H9 (cell line): ENCODE measurements around the gene MAML3. TPM values are rescaled to one million over a fixed set of nuclear protein-coding genes. Genes with fewer than 3 reads are reported as not detected.

Source experiments
- DNase-seq: peaks from one replicate; pipeline ENCODE4 v3.0.0-alpha.2; 2017
- H2AFZ ChIP-seq: one replicate; pipeline ENCODE4 v1.6.1; 2013; ENCODE audit warnings: mild to moderate bottlenecking, low read length, control low read depth, moderate library complexity
- H2AK5ac ChIP-seq: 2 replicates; pipeline ENCODE4 v1.6.1; 2013; ENCODE audit warnings: low read length, control low read depth, mixed read lengths; ENCODE audit not compliant: insufficient read length
- H2BK120ac ChIP-seq: one replicate; pipeline ENCODE4 v1.6.1; 2013; ENCODE audit warnings: low read depth, mild to moderate bottlenecking, low read length, control low read depth, inconsistent platforms; ENCODE audit not compliant: poor library complexity, severe bottlenecking
- H2BK12ac ChIP-seq: 2 replicates; pipeline ENCODE4 v1.6.1; 2013; ENCODE audit warnings: low read length, control low read depth, mixed read lengths, low read depth; ENCODE audit not compliant: insufficient read length
- H2BK15ac ChIP-seq: 2 replicates; pipeline ENCODE4 v1.6.1; 2013; ENCODE audit warnings: low read depth, low read length, control low read depth
- H2BK20ac ChIP-seq: one replicate; pipeline ENCODE4 v1.6.1; 2013; ENCODE audit warnings: low read depth, mild to moderate bottlenecking, low read length, control low read depth, inconsistent platforms; ENCODE audit not compliant: poor library complexity, severe bottlenecking
- H2BK5ac ChIP-seq: 2 replicates; pipeline ENCODE4 v1.6.1; 2013; ENCODE audit warnings: low read length, control low read depth, mixed read lengths; ENCODE audit not compliant: insufficient read length
- H3K14ac ChIP-seq: 2 replicates; pipeline ENCODE4 v1.6.1; 2013; ENCODE audit warnings: low read length, control low read depth; ENCODE audit not compliant: insufficient read depth
- H3K18ac ChIP-seq: 2 replicates; pipeline ENCODE4 v1.6.1; 2013; ENCODE audit warnings: low read depth, mild to moderate bottlenecking, mixed read lengths, low read length, control low read depth; ENCODE audit not compliant: insufficient read length
- H3K23ac ChIP-seq: 2 replicates; pipeline ENCODE4 v1.6.1; 2013; ENCODE audit warnings: low read length, control low read depth, mixed read lengths, low read depth; ENCODE audit not compliant: insufficient read length
- H3K23me2 ChIP-seq: 2 replicates; pipeline ENCODE4 v1.6.1; 2013; ENCODE audit warnings: low read depth, mild to moderate bottlenecking, mixed read lengths, low read length, control low read depth; ENCODE audit not compliant: insufficient read length, poor library complexity, severe bottlenecking
- H3K27ac ChIP-seq: 2 replicates; pipeline ENCODE4 v1.5.1; 2013; ENCODE audit warnings: low read length, control low read depth, mixed read lengths, low read depth; ENCODE audit not compliant: insufficient read length
- H3K27me3 ChIP-seq: 2 replicates; pipeline ENCODE4 v1.6.1; 2013; ENCODE audit warnings: low read length, control low read depth, inconsistent platforms; ENCODE audit not compliant: insufficient read depth
- H3K4ac ChIP-seq: 2 replicates; pipeline ENCODE4 v1.6.1; 2013; ENCODE audit warnings: low read depth, mild to moderate bottlenecking, control low read depth, inconsistent platforms, low read length, moderate library complexity
- H3K4me1 ChIP-seq: 2 replicates; pipeline ENCODE4 v1.6.1; 2013; ENCODE audit warnings: low read length, control low read depth, inconsistent platforms; ENCODE audit not compliant: insufficient read depth
- H3K4me2 ChIP-seq: 2 replicates; pipeline ENCODE4 v1.6.1; 2013; ENCODE audit warnings: low read length, control low read depth, mixed read lengths; ENCODE audit not compliant: insufficient read length, insufficient read depth
- H3K56ac ChIP-seq: 2 replicates; pipeline ENCODE4 v1.6.1; 2013; ENCODE audit warnings: low read depth, mild to moderate bottlenecking, mixed read lengths, low read length, control low read depth; ENCODE audit not compliant: insufficient read length
- H3K79me1 ChIP-seq: 2 replicates; pipeline ENCODE4 v1.6.1; 2013; ENCODE audit warnings: low read depth, mild to moderate bottlenecking, moderate library complexity, low read length, control low read depth, inconsistent platforms; ENCODE audit not compliant: insufficient read depth, poor library complexity, severe bottlenecking
- H3K79me2 ChIP-seq: 2 replicates; pipeline ENCODE4 v1.6.1; 2013; ENCODE audit warnings: low read length, control low read depth, inconsistent platforms; ENCODE audit not compliant: insufficient read depth
- H3K9ac ChIP-seq: 2 replicates; pipeline ENCODE4 v1.6.1; 2013; ENCODE audit warnings: low read length, control low read depth, mixed read lengths; ENCODE audit not compliant: insufficient read length; ENCODE audit errors: extremely low read depth
- H3K9me3 ChIP-seq: one replicate; pipeline ENCODE4 v1.6.1; 2013; ENCODE audit warnings: low read depth, low read length, inconsistent platforms; ENCODE audit not compliant: control insufficient read depth
- H3T11ph ChIP-seq: one replicate; pipeline ENCODE4 v1.6.1; 2013; ENCODE audit warnings: mild to moderate bottlenecking, low read length, control low read depth, inconsistent platforms
- H4K20me1 ChIP-seq: one replicate; pipeline ENCODE4 v1.6.1; 2013; ENCODE audit not compliant: control insufficient read depth, insufficient read length, insufficient read depth
- H4K5ac ChIP-seq: 2 replicates; pipeline ENCODE4 v1.6.1; 2013; ENCODE audit warnings: low read depth, mild to moderate bottlenecking, mixed read lengths, low read length, control low read depth; ENCODE audit not compliant: insufficient read length
- H4K8ac ChIP-seq: replicated peaks from 2 replicates; pipeline ENCODE4 v1.6.1; 2013; ENCODE audit warnings: low read length, control low read depth, mixed read lengths, low read depth; ENCODE audit not compliant: insufficient read length
- H4K91ac ChIP-seq: 2 replicates; pipeline ENCODE4 v1.6.1; 2013; ENCODE audit warnings: low read depth, mild to moderate bottlenecking, moderate library complexity, mixed read lengths, low read length, control low read depth; ENCODE audit not compliant: insufficient read length
- H3K27ac Mint-ChIP-seq, 3 experiments: 2 replicates in 2 of 3; 3 replicates in 1 of 3; pipeline ENCODE4 v1.8.0; 2020 to 2021; ENCODE audit warnings: mixed read lengths in 3 of 3, mild to moderate bottlenecking in 1 of 3, moderate library complexity in 1 of 3
- H3K27me3 Mint-ChIP-seq: 2 replicates; pipeline ENCODE4 v1.8.0; 2021; ENCODE audit warnings: low read depth, mild to moderate bottlenecking, moderate library complexity, mixed read lengths
- H3K36me3 Mint-ChIP-seq, 3 experiments: 2 replicates in 2 of 3; 3 replicates in 1 of 3; pipeline ENCODE4 v1.8.0; 2020 to 2021; ENCODE audit warnings: low read depth in 3 of 3, mixed read lengths in 3 of 3; ENCODE audit not compliant: insufficient read depth in 1 of 3
- H3K4me1 Mint-ChIP-seq, 2 experiments: 2 replicates each; pipeline ENCODE4 v1.8.0; 2020; ENCODE audit warnings: mixed read lengths in 2 of 2
- H3K4me3 Mint-ChIP-seq, 2 experiments: 2 replicates in 1 of 2; 3 replicates in 1 of 2; pipeline ENCODE4 v1.8.0; 2020 to 2021; ENCODE audit warnings: mild to moderate bottlenecking in 2 of 2, mixed read lengths in 2 of 2, moderate library complexity in 1 of 2
- H3K9me3 Mint-ChIP-seq, 2 experiments: 2 replicates in 1 of 2; 3 replicates in 1 of 2; pipeline ENCODE4 v1.8.0; 2020; ENCODE audit warnings: mild to moderate bottlenecking in 2 of 2, mixed read lengths in 2 of 2, moderate library complexity in 1 of 2
- WGBS: extraction: QIAGEN DNeasy Blood & Tissue Kit; methylation state at CpG from one replicate; pipeline ENCODE4 v1.1.7; 2013; ENCODE audit warnings: missing lambda C conversion rate, low lambda C conversion rate, mixed read lengths; ENCODE audit not compliant: insufficient read length; ENCODE audit errors: extremely low coverage; 5-methylcytosine and 5-hydroxymethylcytosine counted together
- total RNA-seq: library from RNA; stranded (reverse); gene quantifications from 2 replicates; pipeline ENCODE4 v1.2.1, GENCODE V29; 2021
- TF ChIP-seq, protein P1 (sequence below): fragments of 200-600 bp; sonication (generic); conservative IDR thresholded peaks from 3 replicates; pipeline ENCODE4 v1.8.0; 2021; ENCODE audit warnings: antibody characterized with exemption, mild to moderate bottlenecking

MAML3 gene
- total RNA-seq, 1 experiment from 2014 or later, result 3.9 TPM

DNA sequence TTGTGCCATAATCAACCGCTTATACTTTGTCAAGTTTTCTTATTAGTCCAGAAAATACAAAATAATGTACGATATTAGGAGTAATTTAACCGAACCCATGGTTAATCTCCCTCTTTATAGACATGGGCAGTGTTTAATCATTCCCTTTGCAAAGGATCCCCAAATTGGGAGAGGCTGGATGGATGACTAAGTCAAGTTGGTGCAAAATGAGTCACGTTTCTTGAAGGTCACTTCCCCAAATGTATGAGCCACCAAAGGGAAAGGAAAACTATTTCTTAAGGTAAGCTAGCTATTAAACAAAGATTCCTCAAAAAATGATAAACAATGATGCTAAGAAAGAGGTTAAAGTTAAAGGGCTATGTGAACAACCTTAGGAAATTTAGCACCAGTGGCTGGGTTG is 17.5 kb downstream of the MAML3 start:
- Histone ChIP-seq H3K79me1 (no peaks in the 10 kb centered on the region), H3K4me1 (peaks cover 15% of the 10 kb centered on the region), H4K91ac (no peak overlapping the region), H2BK15ac (no peak overlapping the region), H2BK12ac (no peak overlapping the region), H3T11ph (no peak overlapping the region), H4K5ac (no peak overlapping the region), H3K27me3 (no peaks in the 10 kb centered on the region), H2BK120ac (no peak overlapping the region), H3K4ac (no peak overlapping the region), H3K23ac (no peak overlapping the region), H3K18ac (no peak overlapping the region), H3K79me2 (no peaks in the 10 kb centered on the region), H3K14ac (no peak overlapping the region), H2BK20ac (no peak overlapping the region), H3K27ac (no peak overlapping the region), H3K56ac (no peak overlapping the region), H3K23me2 (no peaks in the 10 kb centered on the region), H3K9me3 (no peaks in the 10 kb centered on the region), H4K8ac (no peak overlapping the region), H2AFZ (no peak overlapping the region), H2AK5ac (no peak overlapping the region), H3K4me2 (no peak overlapping the region), H3K9ac (no peak overlapping the region), H4K20me1 (no peaks in the 10 kb centered on the region), H2BK5ac (no peak overlapping the region)
- no CpG with 5 or more reads among the region's 4 CpGs for WGBS
- TF ChIP-seq, protein P1, sequence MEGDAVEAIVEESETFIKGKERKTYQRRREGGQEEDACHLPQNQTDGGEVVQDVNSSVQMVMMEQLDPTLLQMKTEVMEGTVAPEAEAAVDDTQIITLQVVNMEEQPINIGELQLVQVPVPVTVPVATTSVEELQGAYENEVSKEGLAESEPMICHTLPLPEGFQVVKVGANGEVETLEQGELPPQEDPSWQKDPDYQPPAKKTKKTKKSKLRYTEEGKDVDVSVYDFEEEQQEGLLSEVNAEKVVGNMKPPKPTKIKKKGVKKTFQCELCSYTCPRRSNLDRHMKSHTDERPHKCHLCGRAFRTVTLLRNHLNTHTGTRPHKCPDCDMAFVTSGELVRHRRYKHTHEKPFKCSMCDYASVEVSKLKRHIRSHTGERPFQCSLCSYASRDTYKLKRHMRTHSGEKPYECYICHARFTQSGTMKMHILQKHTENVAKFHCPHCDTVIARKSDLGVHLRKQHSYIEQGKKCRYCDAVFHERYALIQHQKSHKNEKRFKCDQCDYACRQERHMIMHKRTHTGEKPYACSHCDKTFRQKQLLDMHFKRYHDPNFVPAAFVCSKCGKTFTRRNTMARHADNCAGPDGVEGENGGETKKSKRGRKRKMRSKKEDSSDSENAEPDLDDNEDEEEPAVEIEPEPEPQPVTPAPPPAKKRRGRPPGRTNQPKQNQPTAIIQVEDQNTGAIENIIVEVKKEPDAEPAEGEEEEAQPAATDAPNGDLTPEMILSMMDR, result no peak
- peaks cover 0 to 5% (median 0%) of the 10 kb centered on the region in 3 experiments; a peak in 2 of 7 replicates for H3K36me3 Mint-ChIP-seq
- no peaks in the 10 kb centered on the region for H3K9me3 Mint-ChIP-seq
- peaks cover 37 to 42% of the 10 kb centered on the region in 2 experiments for H3K4me1 Mint-ChIP-seq
- H3K27me3 Mint-ChIP-seq, result no peaks in the 10 kb centered on the region
- no peak for DNase-seq
- no peak overlapping the region for H3K4me3 Mint-ChIP-seq
- no peak overlapping the region for H3K27ac Mint-ChIP-seq
